RWPE2 (cell line): ENCODE measurements around the gene C5orf58.

Source experiments
- ATAC-seq: fragments of 200-7000 bp; cut with Tn5 transposase; 3 replicates; pipeline ENCODE4 v1.9.1; 2021; ENCODE audit warnings: low read depth
- DNase-seq: peaks from one replicate; pipeline ENCODE4 v3.0.0-alpha.2; 2020; ENCODE audit warnings: low spot score
- H3K27ac ChIP-seq: fragments of 450-650 bp; 2 replicates; pipeline ENCODE4 v1.5.1; 2017; ENCODE audit warnings: mild to moderate bottlenecking; ENCODE audit not compliant: poor library complexity, severe bottlenecking
- H3K27me3 ChIP-seq: fragments of 250-450 bp; sonication (Bioruptor Pico); 2 replicates; pipeline ENCODE4 v1.5.1; 2021; ENCODE audit warnings: mild to moderate bottlenecking, moderate library complexity; ENCODE audit not compliant: insufficient read depth, poor library complexity, severe bottlenecking
- H3K36me3 ChIP-seq: fragments of 250-450 bp; sonication (Bioruptor Pico); 2 replicates; pipeline ENCODE4 v1.5.1; 2020; ENCODE audit warnings: low read depth, mild to moderate bottlenecking, moderate library complexity
- H3K4me1 ChIP-seq: fragments of 250-450 bp; sonication (Bioruptor Pico); 2 replicates; pipeline ENCODE4 v1.5.1; 2021; ENCODE audit warnings: mild to moderate bottlenecking, moderate library complexity; ENCODE audit not compliant: insufficient read depth, poor library complexity, severe bottlenecking
- H3K4me3 ChIP-seq: fragments of 250-450 bp; sonication (Bioruptor Pico); 2 replicates; pipeline ENCODE4 v1.5.1; 2021; ENCODE audit warnings: mild to moderate bottlenecking, moderate library complexity; ENCODE audit not compliant: severe bottlenecking
- H3K9me3 ChIP-seq: fragments of 250-450 bp; sonication (Bioruptor Pico); 2 replicates; pipeline ENCODE4 v1.5.1; 2021; ENCODE audit warnings: mild to moderate bottlenecking, moderate library complexity; ENCODE audit not compliant: severe bottlenecking
- CTCF ChIP-seq: fragments of 450-650 bp; IDR thresholded peaks from one replicate; pipeline ENCODE4 v1.5.1; 2017; ENCODE audit warnings: mild to moderate bottlenecking, moderate library complexity; ENCODE audit not compliant: poor library complexity, severe bottlenecking

Gene C5orf58

DNA sequence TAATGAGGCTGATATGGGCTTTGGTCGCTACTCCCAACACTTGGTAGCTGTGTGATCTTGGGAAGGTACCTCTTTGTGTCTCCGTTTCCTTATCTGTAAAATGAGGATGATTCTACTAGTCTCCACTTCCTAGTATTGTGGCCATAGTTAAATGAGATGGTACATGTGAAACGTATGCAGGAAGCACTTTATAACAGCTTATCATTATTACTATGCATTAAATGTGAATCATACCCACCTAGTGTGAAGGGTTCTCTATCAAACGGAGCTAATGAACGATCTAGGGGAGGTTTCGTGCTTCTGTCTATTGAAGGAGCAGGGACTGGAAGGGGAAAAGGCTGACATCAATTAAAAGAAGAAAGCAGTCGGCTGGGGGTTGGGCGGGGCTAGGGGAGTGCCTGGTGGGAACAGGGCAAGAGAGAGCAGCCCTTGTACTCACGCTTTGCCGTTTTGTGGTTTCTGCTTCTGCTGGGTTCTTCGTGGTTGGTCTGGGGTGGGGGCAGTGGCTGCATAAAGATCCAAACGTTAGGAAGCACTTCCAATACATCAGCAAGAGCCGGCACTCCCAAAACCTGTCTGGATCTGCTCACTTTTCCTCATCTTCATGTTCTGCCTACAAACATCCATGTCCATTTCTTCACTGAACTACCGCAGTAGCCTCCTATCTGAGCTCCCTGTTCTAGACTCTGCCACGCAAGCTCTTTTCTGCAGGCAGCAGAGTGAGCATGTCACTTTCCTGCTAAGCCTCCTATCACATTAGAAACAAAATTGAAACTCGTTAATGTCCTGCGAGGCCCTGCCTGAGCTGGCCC is 34.0 kb downstream of the C5orf58 start:
- H3K4me3 ChIP-seq, result no peak overlapping the region
- no peak for ATAC-seq
- no peaks in the 10 kb centered on the region for H3K36me3 ChIP-seq
- no peaks in the 10 kb centered on the region for H3K4me1 ChIP-seq
- DNase-seq, result no peak
- no peak for TF ChIP-seq CTCF
- no peak overlapping the region for H3K27ac ChIP-seq
- peaks cover 21% of the 10 kb centered on the region for H3K27me3 ChIP-seq
- H3K9me3 ChIP-seq, result no peaks in the 10 kb centered on the region

- peak; percentile 97 for TF ChIP-seq CTCF
- H3K4me3 ChIP-seq, result no peak overlapping the region
- H3K27ac ChIP-seq, result no peak overlapping the region
- peaks cover 21% of the 10 kb centered on the region for H3K27me3 ChIP-seq
- no peak for DNase-seq
- no peaks in the 10 kb centered on the region for H3K4me1 ChIP-seq
- ATAC-seq, result peak; percentile 88
- H3K36me3 ChIP-seq, result no peaks in the 10 kb centered on the region
- no peaks in the 10 kb centered on the region for H3K9me3 ChIP-seq
These were observed 34.8 kb downstream of the C5orf58 start for GRCh38 chr5:170267431-170268152.

DNA sequence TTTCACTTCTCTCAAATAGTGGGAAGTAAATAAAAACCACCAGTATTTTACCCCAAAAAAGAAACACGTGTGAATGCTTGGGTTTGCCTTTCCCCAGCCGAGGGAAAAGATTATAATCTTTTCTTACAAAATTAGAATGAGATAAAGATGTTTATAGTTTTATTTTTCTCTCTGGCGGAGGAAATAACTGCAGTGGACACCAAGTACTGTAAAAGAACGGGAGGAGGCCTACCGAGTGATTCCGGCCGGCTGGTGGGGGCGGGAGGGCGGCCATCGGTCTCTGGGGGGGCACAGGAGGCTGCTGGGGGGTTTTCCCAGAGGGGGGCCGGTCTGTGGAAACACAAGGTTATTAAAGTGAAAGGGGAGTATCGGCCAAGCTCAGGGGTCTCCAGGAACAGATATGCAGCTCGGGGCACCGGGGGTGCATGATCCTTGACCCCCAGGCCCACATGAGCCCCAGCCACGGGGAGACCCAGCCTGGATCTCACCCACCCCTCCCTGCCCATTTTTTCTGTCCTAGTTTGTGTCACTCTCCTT is 35.4 kb downstream of the C5orf58 start:
- ATAC-seq (no peak), DNase-seq (no peak)
- Histone ChIP-seq H3K36me3 (no peaks in the 10 kb centered on the region), H3K27me3 (peaks cover 21% of the 10 kb centered on the region), H3K4me3 (no peak overlapping the region), H3K27ac (no peak overlapping the region), H3K9me3 (no peaks in the 10 kb centered on the region), H3K4me1 (no peaks in the 10 kb centered on the region)
- peak; percentile 79 for TF ChIP-seq CTCF

DNA sequence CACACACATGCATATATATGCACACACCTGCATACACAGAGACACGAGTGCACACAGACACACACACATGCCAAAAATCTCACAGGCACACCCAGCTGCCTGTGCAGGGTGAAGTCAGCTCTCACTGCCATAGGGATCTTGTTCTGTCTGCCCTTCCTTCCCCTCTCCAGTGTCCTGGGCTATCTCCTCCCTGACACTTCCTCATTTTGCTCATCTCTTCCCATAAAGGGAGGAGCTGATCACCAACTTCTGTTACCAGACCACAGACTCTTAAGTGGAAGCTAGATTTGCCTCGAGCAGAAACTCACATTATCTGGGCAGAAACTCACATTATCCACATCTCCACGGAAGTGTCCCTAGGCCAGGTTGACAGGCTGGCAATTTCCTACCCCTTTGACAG is 36.1 kb downstream of the C5orf58 start:
- H3K27me3 ChIP-seq, result peaks cover 21% of the 10 kb centered on the region
- DNase-seq (no peak), ATAC-seq (no peak)
- H3K4me3 ChIP-seq, result no peak overlapping the region
- no peaks in the 10 kb centered on the region for H3K4me1 ChIP-seq
- H3K27ac ChIP-seq, result no peak overlapping the region
- no peaks in the 10 kb centered on the region for H3K36me3 ChIP-seq
- no peaks in the 10 kb centered on the region for H3K9me3 ChIP-seq
- TF ChIP-seq CTCF, result no peak
